Measurements from ENCODE around the gene POU2AF3. TPM values are rescaled to one million over a fixed set of nuclear protein-coding genes. Genes with fewer than 3 reads are reported as not detected.

Gene POU2AF3
- polyA plus RNA-seq, 1 of the 3 experiments (the other 2 are of a cell fraction), result 0.07 TPM

DNA sequence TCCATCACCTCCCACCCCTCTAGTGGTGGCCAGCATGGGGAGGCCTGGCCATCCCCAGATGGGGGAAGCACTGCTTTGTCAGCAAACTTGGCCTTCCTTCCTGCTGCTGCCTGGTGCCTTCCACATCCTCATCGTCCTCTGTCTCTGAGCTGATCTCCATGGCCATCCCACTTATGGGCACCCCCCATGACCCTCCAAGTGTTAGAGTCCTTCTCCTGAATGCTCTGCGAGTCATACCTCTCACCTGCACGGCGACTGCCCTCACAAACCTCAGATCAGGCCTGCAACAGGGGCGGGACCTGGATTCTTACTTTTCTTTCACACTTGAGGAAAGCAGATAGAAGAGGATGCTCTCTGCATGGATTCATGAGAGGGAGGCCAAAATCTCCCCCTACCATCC is 56.8 kb downstream of the POU2AF3 start:
- no peak for TF ChIP-seq EZH2phosphoT487 (IDR thresholded peaks at IDR 0.05; ENCODE audit: borderline replicate concordance, low read depth)
- TF ChIP-seq ELF1 (IDR thresholded peaks at IDR 0.05), result no peak
- TF ChIP-seq, protein P1, sequence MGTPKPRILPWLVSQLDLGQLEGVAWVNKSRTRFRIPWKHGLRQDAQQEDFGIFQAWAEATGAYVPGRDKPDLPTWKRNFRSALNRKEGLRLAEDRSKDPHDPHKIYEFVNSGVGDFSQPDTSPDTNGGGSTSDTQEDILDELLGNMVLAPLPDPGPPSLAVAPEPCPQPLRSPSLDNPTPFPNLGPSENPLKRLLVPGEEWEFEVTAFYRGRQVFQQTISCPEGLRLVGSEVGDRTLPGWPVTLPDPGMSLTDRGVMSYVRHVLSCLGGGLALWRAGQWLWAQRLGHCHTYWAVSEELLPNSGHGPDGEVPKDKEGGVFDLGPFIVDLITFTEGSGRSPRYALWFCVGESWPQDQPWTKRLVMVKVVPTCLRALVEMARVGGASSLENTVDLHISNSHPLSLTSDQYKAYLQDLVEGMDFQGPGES (IDR thresholded peaks at IDR 0.05; ENCODE audit: low read depth, low read length), result no peak
- TF ChIP-seq YY1 (IDR thresholded peaks at IDR 0.05; ENCODE audit: low read depth), result no peak
- TF ChIP-seq GATA2 (CRISPR knock-in tag; IDR thresholded peaks at IDR 0.05), result no peak
- TF ChIP-seq FOXJ3 (CRISPR knock-in tag; IDR thresholded peaks at IDR 0.05), result no peak
- no peak for TF ChIP-seq GABPA (IDR thresholded peaks at IDR 0.05; ENCODE audit: low read depth)
- TF ChIP-seq, protein P2, sequence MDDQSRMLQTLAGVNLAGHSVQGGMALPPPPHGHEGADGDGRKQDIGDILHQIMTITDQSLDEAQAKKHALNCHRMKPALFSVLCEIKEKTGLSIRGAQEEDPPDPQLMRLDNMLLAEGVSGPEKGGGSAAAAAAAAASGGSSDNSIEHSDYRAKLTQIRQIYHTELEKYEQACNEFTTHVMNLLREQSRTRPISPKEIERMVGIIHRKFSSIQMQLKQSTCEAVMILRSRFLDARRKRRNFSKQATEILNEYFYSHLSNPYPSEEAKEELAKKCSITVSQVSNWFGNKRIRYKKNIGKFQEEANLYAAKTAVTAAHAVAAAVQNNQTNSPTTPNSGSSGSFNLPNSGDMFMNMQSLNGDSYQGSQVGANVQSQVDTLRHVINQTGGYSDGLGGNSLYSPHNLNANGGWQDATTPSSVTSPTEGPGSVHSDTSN (IDR thresholded peaks at IDR 0.05), result no peak
- no peak for TF ChIP-seq SMC3 (IDR thresholded peaks at IDR 0.05; ENCODE audit: low read depth, low read length)
- TF ChIP-seq RXRA (IDR thresholded peaks at IDR 0.05; ENCODE audit: borderline replicate concordance, low read depth), result no peak
- TF ChIP-seq FOXM1 (IDR thresholded peaks at IDR 0.05; ENCODE audit: low read depth), result no peak
- no peak for TF ChIP-seq RFX5 (IDR thresholded peaks at IDR 0.05; ENCODE audit: low read length)
- TF ChIP-seq NRF1 (IDR thresholded peaks at IDR 0.05; ENCODE audit: low read depth, low read length), result no peak
- TF ChIP-seq, protein P3, sequence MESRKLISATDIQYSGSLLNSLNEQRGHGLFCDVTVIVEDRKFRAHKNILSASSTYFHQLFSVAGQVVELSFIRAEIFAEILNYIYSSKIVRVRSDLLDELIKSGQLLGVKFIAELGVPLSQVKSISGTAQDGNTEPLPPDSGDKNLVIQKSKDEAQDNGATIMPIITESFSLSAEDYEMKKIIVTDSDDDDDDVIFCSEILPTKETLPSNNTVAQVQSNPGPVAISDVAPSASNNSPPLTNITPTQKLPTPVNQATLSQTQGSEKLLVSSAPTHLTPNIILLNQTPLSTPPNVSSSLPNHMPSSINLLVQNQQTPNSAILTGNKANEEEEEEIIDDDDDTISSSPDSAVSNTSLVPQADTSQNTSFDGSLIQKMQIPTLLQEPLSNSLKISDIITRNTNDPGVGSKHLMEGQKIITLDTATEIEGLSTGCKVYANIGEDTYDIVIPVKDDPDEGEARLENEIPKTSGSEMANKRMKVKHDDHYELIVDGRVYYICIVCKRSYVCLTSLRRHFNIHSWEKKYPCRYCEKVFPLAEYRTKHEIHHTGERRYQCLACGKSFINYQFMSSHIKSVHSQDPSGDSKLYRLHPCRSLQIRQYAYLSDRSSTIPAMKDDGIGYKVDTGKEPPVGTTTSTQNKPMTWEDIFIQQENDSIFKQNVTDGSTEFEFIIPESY (IDR thresholded peaks at IDR 0.05; ENCODE audit: borderline replicate concordance, low read depth), result no peak
- no peak for TF ChIP-seq TCF12 (IDR thresholded peaks at IDR 0.05)
- no peak for TF ChIP-seq NFIC (IDR thresholded peaks at IDR 0.05; ENCODE audit: borderline replicate concordance)
- no peak for TF ChIP-seq TEAD4 (IDR thresholded peaks at IDR 0.05; ENCODE audit: borderline replicate concordance, insufficient read depth)
- TF ChIP-seq RAD21 (IDR thresholded peaks at IDR 0.05; ENCODE audit: low read length), result no peak
- CTCF ChIA-PET, result interaction anchor here (2.0 kb wide), 1 partner anchor 74 kb away, joined by 8 read pairs; no protein-coding TSS in a partner anchor
- Histone ChIP-seq H3K27me3 (ENCODE audit: insufficient read depth) (no peaks in the 10 kb centered on the region), H2AFZ (ENCODE audit: low read depth) (no peak overlapping the region), H3K27ac (ENCODE audit: low read depth in 2 of 2, low read length in 1 of 2) (no peak overlapping the region), H3K9me2 (no peaks in the 10 kb centered on the region), H3K9ac (no peak overlapping the region), H3K4me3 (ENCODE audit: low read depth in 2 of 2, low read length in 1 of 2) (no peak overlapping the region), H3K79me2 (ENCODE audit: insufficient read depth) (no peaks in the 10 kb centered on the region), H4K20me1 (ENCODE audit: insufficient read depth) (no peaks in the 10 kb centered on the region), H3F3A (replicated peaks; ENCODE audit: insufficient read depth) (no peaks in the 10 kb centered on the region), H3K9me3 (no peaks in the 10 kb centered on the region), H3K4me1 (ENCODE audit: control insufficient read depth in 1 of 2, insufficient read depth in 2 of 2, low read depth in 1 of 2, low read length in 1 of 2) (no peaks in the 10 kb centered on the region; a peak in 1 of 4 replicates), H3K4me2 (no peak overlapping the region), H3K36me3 (replicated peaks in 1 of 2; ENCODE audit: control insufficient read depth in 1 of 2, insufficient read depth in 2 of 2, low read length in 1 of 2) (no peaks in the 10 kb centered on the region)
- no peak for DNase-seq
- POLR2A ChIA-PET, result no interaction called here
- WGBS (ENCODE audit: low lambda C conversion rate), result 58% methylated on average over 5 of the region's 5 CpGs

All from SK-N-SH (cell line).